Dermis microvascular lymphatic vessel endothelial cell (primary cell): ENCODE results near the gene COG5. TPM values are rescaled to one million over a fixed set of nuclear protein-coding genes. Genes with fewer than 3 reads are reported as not detected.
"Not testable (repeated sequence)": the region's sequence is repeated elsewhere in the genome, so short reads cannot be mapped to it uniquely, and the experiment has no call there.

ENCODE experiments used
- DNase-seq, 2 donors: peaks; one replicate each; pipeline versions ENCODE4 v3.0.0 to v3.0.0-alpha.2; 2010; ENCODE audit warnings: low read depth in 2 of 2
- total RNA-seq: library from RNA; depleted of rRNA; stranded (reverse); fragments of >200 nt; gene quantifications from 2 replicates; pipeline ENCODE4 v1.2.1, GENCODE V29; 2014

COG5 gene
- total RNA-seq, 1 donor from 2014 or later, result 17.8 TPM

DNA sequence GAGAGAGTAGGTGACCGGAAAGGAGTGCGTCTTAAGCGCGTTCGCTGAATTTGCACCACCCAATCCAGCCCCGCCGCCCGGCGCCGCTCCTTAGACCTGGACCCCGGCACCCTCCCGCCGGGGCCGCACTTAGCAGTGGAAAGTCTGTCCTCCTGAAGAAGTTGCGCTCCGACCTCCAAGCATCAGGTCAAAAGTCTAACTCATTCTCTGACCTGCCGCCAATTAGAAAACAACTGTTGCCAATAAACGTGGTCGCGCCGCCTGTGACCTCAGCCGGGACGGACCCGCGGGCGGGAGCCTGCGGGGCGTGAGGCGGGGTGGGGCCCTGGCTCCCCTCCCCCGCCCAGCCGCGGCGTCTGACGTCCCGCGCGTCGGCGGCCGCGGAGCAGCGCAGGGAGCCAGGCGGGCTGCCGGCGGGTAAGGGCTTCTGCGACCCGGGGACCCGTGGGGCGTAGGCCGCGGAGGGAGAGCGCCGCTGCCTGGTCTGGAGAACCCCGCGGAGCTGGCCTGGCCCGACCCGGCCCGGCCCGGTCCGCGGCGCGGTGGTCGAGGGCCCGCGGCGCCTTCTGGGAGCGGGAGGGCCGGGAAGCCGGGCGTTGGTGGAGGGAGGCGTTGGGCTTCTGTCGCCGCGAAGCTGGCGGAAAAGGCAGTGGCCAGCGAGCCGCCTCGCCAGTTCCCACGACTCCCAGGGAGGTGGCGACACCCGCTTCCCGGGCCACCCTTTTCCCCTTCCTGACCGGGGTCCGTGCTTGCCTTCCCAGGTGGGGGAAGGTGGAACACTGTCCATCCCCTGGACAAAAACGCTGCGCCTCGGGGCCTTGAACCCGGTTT, 16.4 kb upstream of the COG5 start, which contains the start of gene BCAP29:
Gene BCAP29 (plus strand): TSS at position 362 of the 831 bp plus-strand sequence. CDS start 527 bp downstream, outside the sequence.
- DNase-seq, result peak; percentile 32 to 78

DNA sequence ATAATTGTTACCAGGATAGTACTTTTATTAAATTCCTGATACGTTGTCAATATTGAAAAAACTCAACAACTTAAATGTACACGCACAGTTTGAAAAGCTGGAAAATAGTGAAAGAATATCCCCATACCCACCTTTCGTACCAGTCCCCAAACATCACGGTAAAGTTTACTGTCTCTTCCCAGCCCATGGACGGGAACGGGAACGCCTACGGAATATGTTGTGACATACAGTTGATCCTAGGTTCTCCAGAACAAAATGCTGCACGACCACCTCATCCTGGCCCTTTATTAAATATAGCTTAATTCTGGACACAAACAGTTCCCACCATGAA, 15.8 kb upstream of the COG5 start:
- peak in 1 of 2 donors; percentile 23 for DNase-seq

DNA sequence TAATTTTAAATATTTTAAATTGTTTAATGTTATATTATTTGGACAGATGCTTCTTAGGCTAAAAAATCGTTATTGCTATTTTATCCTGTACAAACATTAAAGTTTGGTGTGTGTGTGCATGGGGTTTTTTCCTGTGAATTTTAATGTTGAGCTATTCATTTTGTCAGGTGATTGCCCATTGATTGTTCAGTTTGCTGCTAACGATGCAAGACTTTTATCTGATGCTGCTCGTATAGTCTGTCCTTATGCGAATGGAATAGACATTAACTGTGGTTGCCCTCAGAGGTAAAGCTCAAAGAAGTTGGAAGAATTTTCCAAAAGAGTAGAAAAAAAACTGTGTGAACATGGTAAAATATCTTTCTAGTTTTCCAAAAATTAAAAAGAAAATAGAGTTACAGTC, 9.8 kb upstream of the COG5 start:
- DNase-seq, result no peak

DNA sequence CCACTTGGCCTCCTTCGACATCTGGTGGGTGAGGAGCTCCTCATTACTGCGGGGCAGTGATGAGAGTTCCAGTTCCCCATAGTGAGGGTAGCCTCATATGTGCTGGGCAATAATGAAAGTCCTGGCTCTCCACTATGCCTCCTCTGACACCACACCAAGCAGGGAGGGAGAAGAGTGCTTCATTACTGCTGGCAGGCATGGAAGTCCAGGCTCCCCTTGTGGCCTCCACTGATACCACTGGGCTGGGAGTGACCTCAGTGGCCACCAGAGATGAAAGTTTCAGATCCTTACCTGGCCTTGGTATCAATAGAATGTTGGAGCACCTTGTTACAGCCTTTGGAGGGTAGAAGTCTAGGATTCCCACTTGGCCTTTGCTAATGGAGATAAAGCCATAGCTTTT, 6.6 kb upstream of the COG5 start:
- no peak for DNase-seq

DNA sequence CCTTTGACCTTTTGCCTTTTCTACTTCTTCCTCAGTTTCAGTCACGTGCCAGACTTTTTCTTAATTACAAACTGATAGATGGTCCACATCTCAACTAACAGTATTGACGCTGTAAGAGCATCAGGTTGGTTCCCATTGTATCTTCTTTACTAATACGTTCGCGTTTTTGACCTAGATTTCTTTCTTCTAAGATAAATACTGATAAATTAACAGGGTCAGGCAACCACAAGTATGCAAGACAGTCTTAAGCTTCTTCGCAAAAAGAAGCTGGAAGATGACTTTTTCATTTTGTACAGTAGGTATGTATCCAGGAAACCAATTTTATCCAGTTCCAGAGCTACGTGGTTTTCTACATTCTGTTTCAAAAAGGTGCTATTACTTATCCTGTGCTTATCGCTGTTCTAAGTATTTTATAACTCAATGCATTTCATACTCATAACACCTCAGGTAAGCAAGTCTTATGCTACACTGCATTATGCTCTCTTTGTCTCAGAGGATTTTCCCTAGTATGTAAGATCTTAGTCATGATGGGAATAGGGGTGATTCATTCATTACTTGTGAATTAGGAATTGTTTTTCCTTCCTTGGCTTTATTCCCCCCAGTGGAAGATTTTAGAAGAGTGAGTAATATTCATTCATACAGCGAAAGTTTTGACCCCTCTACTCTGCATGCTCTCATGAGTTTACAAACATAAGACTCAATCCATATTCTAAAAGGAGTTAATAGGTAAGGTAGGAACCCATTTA, 1.0 kb upstream of the COG5 start:
- peak in 1 of 2 donors; percentile 77 for DNase-seq

DNA sequence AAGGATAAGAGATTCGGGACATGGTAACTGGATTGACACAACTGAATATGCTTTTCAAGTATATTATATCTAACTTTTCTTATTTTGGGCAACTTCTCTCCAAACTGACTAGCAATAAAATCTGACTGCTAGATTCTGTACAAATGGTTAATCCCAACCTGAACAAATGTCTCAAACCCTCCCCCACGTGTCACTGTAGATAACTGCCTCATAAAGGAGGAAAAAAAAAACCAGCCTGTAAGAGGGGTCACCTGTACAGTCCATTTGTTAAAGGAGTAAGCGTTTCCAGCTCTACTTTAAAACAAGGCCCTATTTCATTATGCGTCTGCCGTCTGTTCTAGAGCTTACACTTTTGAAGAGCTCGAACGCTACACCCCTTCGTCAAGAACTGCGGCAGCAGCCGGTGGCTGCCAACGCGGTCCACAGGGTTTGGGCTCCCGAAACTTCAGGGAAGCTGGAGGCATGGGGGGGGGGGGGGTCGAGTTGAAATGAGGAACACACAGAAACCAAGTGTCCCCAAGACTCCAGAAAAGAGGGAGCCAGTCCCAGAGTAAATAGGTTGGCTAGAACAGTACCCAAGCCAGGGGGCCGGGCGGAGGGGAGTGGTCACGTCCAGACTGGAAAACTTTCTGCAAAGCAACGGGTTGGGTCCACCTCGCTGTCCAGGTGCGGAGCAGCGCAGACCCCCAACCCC, 492 bp downstream of the COG5 start:
- no peak for DNase-seq

DNA sequence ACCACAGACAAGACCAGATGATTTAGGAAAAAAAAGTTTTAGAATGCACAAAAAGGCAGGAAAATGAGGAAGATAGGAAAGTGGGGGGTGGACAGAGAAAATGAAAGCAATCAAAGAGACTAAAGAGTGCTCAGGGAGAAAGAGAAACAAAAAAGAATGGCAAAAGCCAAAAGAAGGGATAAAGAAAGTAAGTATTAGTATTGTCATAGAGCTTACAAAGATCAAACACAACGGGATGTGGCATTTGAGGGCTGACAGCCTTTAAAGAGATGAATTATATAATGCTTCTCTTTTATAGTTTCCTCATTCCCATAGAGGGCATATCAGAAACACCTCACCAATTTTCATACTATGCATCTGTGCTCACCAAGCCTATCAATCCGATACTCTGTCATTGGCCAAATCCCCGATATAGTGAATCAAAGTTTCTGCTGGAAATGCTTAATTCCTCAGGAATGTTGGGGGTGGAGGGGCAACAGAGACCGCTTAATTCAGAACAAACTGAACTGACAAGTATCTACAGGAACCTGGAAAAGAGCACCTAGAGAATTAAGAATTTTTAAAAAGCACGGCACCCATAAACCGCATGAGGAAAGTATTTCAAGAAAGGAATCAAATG, 2.7 kb downstream of the COG5 start:
- no peak for DNase-seq

DNA sequence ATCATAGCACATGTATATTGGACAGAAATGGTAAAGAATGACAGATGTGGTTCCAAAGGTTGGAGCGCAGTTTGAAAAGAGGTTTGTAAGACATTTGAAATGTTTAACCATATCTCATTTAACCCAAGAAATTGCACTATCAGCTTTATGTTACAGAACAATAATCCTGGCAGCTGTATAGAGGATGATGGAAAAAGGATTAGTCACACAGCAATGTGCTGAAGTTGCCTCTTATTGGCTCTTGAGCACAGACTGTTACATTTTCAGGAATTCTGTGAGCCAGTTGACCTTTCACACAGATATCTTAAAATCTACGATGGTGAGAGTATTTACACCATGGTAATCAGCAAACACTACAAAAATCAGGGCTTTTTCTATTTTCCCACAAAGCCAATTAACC, 3.9 kb downstream of the COG5 start:
- DNase-seq, result peak; percentile 44 to 71

DNA sequence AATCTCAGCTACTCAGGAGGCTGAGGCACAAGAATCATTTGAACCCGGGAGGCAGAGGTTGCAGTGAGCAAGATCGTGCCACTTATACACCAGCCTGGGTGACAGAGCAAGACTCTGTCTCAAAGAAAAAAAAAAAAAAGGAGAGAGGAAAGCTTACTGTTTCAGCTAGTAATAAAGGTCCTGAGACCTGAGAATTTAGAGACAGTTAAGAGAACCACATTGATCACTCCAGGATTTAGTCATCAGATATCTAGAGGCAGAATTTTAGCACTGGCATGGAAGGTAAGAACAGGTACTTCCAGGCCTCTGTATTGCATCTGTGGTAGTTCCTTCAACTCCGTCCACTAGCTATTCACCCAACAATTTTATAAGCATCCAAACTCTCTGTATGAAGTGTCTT, 7.8 kb downstream of the COG5 start:
- no peak for DNase-seq

DNA sequence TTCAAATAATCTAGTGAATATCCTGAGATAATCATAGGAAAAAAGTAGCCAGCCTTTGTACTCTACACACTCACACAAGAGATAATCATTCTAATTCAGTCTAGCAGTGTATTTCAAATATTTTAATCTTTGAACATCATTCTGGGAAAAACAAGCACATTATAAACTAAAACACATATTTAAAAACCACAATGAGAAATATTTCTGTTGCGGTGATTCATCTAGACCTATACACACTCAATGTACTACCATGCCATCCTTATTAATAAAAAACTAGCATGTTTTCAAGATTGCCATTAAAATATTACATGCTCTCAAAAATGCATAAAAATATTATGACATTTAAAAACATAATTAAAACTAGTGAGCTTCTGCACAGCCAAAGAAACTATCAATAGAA, 11.8 kb downstream of the COG5 start:
- no peak for DNase-seq

DNA sequence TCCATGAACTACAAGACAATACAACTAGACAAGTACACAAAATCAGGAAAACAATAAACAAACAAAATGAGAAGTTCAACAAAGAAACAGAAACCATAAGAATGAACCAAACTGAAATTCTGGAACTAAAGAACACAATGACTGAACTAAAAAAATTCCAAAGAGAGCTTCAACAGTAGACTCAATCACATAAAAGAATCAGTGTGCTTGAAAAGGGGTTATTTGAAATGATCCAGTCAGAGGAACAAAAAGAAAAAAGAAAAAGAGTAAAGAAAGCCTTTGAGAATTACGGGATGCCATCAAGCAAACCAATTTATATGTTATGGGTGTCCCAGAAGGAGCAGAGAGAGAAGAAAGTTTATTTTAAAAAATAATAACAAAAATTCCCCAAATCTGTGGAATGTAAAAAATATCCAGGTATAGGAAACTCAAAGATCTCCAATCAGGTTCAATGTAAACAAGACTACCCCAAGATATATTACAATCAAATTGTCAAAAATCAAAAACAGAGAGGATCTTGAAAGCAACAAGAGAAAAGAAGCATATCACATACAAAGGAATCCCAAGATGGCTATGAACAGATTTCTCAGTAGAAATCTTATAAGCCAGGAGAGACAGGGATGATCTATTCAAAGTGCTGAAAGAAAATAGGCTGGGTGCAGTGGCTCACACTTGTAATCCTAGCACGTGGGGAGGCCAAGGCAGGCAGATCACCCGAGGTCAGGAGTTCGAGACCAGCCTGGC, 18.7 kb downstream of the COG5 start:
- DNase-seq, result no peak

DNA sequence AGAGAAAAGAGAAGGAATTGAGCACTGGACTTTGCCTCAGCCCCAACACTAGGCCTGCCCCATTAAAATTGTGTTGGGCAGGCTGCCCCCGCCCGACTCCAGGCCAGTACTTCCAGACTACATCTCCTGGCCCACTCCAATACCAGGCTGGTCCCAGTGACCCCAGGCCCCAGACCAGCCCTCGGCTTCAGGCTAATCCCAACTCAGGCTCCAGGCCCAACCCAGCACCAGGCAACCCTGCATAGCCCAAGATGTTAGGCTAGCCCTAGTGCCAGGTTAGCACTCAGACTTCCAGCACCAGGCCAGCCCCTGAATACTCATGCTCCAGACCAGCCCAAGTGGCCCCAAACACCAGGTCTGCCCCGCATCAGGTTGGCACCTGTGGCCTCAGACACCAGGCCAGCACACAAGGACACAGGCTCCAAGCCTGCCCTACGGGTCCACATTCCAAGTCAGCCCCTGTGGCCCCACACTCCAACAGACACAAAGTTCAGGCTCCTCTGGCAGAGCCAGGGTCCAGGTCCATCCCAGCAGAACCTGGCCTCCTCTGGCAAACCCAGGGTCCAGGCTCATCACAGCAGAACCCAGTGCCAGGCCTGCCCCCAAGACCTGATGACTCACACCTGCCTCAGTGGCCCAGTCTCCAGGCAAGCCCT, 20.3 kb downstream of the COG5 start:
- DNase-seq, result no peak

DNA sequence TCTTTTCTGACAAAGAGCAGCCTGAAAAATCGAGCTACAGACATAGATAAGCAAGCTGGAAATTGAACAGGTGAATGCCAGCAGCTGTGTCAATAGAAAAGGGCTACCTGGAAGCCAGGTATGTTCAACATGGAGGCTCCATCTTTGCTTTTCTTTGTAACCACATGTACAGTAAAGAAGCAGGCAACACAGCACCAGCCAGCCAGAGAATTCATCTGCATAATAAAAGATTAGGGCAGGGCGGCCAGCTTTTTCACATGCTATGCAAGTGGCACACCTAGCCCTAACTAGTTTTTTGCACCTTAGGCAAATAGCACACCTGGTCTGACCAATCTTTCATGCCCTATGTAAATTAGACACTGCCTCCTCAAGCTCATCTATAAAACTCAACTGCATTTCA, 25.7 kb downstream of the COG5 start:
- no peak for DNase-seq

DNA sequence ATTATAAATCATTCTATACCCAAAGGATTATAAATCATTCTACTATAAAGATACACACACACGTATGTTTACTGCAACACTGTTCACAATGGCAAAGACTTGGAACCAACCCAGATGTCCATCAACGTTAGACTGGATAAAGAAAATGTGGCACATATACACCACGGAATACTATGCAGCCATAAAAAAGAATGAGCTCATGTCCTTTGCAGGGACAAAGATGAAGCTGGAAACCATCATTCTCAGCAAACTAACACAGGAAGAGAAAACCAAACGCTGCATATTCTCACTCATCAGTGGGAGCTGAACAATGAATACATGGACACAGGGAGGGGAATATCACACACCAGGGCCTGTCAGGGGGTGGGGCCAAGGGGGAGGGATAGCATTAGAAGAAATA, 26.5 kb downstream of the COG5 start:
- not testable (repeated sequence) for DNase-seq

DNA sequence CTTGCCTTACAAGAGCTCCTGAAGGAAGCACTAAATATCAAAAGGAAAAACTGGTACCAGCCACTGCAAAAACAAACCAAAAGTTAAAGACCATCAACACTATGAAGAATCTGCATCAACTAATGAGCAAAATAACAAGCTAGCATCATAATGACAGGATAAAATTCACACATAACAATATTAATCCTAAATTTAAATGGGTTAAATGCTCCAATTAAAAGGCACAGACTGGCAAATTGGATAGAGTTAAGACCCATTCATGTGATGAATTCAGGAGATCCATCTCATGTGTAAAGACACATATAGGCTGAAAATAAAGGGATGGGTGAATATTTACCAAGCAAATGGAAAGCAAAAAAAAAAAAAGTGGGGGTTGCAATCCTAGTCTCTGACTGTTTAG, 29.6 kb downstream of the COG5 start:
- DNase-seq, result no peak

DNA sequence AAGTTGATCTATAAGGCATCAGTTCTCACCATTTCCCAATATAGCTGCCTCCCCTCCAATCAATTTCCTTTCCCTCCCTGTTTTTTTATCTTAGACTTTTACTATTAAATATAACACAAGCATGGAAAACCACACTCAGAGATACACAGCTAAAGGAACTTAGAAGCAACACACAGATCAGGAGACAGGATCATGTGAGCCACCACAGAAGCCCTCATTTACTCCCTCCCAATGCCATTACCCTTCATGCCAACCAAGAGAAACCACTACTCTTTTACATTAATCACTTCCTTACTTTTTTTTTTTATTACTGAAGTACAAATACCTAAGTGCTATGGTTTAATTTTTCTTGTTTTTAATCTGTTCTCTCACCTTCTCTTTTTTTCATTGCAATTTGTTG, 33.0 kb downstream of the COG5 start:
- DNase-seq, result no peak

DNA sequence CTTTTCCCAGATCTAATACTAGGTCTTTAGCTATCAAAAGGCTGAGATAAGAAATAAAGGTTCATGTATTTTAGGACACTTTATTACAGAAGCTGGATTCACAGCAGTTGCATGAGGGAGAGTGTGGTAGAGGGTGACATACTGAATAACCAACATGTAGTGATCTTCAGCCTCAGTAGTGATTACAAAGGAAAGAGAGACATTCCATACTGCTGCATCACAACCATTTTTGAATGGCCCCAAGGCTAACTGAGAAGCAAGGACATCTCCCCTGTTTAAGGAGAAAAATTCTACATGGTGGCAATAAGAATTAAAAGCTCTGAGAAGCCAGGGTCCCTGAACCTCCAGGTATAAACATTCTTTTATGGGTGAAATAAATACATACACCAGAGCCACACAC, 35.3 kb downstream of the COG5 start:
- DNase-seq, result peak in 1 of 2 donors; percentile 7

DNA sequence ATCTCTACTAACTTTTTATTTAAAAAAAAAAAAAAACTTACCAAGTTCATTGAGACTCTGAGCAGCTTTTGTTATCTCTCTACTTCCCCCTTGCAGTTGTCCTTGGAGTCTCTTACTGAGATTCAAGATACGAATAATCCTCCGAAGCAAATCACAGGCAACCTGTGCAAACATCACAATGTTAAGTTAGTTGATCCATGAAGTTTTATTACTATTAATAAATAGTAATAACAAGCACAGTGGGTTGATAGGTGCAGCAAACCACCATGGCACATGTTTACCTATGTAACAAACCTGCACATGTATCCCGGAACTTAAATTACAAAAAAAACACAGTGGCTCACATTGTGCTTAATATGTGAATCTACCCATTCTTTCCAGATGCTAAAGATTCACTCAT, 36.5 kb downstream of the COG5 start:
- no peak for DNase-seq

DNA sequence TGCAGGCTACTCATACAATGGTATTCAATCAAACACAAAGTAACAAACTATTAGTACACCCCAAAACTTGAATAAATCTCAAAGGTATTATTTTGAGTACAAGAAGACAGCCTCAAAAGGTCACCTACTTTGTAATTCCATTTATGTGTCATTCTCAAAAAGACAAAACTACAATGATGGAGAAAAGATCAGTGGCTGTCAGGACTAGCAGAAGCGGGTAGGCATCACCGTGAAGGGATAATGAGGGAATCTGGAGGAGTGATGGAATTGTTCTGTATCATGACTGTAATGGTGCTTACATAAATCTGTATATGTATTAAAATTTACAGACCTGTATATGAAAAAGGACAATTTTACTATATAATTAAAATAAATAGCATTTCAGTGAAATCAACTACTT, 37.0 kb downstream of the COG5 start:
- DNase-seq, result no peak

DNA sequence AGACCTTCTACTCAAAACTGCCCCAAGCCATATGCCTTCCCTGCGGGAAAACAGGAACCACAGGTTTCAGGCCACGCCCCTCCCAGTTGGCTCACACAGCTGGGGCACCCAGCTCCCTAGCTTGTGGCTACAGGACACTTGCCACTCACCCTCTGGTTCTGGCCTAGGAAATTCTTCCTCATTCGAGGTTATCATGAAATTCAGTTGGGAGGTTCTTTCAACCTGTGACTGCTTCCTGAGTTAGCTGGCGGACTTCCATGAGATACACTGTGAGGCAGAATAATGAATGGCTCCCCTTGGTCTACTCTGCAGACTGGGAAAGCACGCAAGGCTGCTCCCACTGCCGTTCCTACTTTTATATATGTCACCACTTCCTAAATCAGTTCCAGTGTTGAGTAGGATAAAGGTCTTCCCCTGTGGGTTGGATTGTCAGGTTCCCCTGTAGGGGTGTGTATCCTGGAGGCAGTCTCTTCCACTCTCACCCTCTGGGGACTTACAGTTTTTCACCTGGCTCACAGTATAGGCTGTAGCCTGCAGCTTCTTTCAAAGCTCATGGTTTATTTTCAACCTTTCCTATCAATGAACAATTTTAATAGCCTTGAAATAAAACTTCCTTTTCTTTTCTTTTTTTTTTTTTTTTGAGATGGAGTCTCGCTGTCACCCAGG, 56.9 kb downstream of the COG5 start:
- DNase-seq, result peak; percentile 40 to 61
